ENCODE measurements around the gene FSCN2.

FSCN2 gene

GRCh38 chr17:81513753-81514488 lies 14.3 kb upstream of the FSCN2 start:
- peak; percentile 55 for DNase-seq

- DNase-seq = no peak
Measured at GRCh38 chr17:81514489-81514738, 13.8 kb upstream of the FSCN2 start.

- peak; percentile 73 for DNase-seq
Measured at GRCh38 chr17:81514739-81515529, 13.2 kb upstream of the FSCN2 start.

GRCh38 chr17:81515530-81516041 lies 12.6 kb upstream of the FSCN2 start:
- no peak for DNase-seq

GRCh38 chr17:81516439-81516838 lies 11.7 kb upstream of the FSCN2 start:
- no peak for DNase-seq

- DNase-seq = no peak
Measured at GRCh38 chr17:81517009-81517338, 11.2 kb upstream of the FSCN2 start.

GRCh38 chr17:81517339-81518112 lies 10.7 kb upstream of the FSCN2 start:
- no peak for DNase-seq

GRCh38 chr17:81518113-81518784 lies 9.9 kb upstream of the FSCN2 start:
- no peak for DNase-seq

- DNase-seq = no peak
Measured at GRCh38 chr17:81518785-81519283, 9.3 kb upstream of the FSCN2 start.

- peak; percentile 68 for DNase-seq
Measured at GRCh38 chr17:81519284-81520020, 8.7 kb upstream of the FSCN2 start.

- no peak for DNase-seq
Measured at GRCh38 chr17:81520021-81520901, 7.9 kb upstream of the FSCN2 start.

GRCh38 chr17:81522491-81523401 lies 5.4 kb upstream of the FSCN2 start:
- no peak for DNase-seq

GRCh38 chr17:81523402-81524038 lies 4.7 kb upstream of the FSCN2 start:
- no peak for DNase-seq

GRCh38 chr17:81524039-81524864 lies 3.9 kb upstream of the FSCN2 start:
- DNase-seq = no peak

GRCh38 chr17:81524865-81525159 lies 3.4 kb upstream of the FSCN2 start:
- no peak for DNase-seq

- DNase-seq = no peak
Measured at GRCh38 chr17:81526662-81527571, 1.3 kb upstream of the FSCN2 start.

- DNase-seq = no peak
Measured at GRCh38 chr17:81528384-81528650, 140 bp downstream of the FSCN2 start.
